Natural killer cell (primary cell): ENCODE results near the gene COL5A1. TPM values are rescaled to one million over a fixed set of nuclear protein-coding genes. Genes with fewer than 3 reads are reported as not detected.

Source experiments
- ATAC-seq, 3 donors: fragments of 150-1000 bp in 2 of 3; fragments of 200-7000 bp in 1 of 3; cut with Tn5 transposase; 1 replicate in 1 of 3; 2 replicates in 2 of 3; pipeline ENCODE4 v1.10.0; 2021; ENCODE audit warnings: mild to moderate bottlenecking in 2 of 3, moderate library complexity in 2 of 3
- DNase-seq, 2 donors: peaks; one replicate each; pipeline versions ENCODE4 v3.0.0 to v3.0.0-alpha.2; 2013 to 2021; ENCODE audit warnings: mixed read lengths in 1 of 2
- H3K27ac ChIP-seq: one replicate; pipeline ENCODE4 v1.5.1; 2013; ENCODE audit warnings: mild to moderate bottlenecking, low read length
- H3K27me3 ChIP-seq: one replicate; pipeline ENCODE4 v1.6.1; 2013; ENCODE audit warnings: low read length; ENCODE audit not compliant: control insufficient read depth, insufficient read depth
- H3K36me3 ChIP-seq: one replicate; pipeline ENCODE4 v1.6.1; 2013; ENCODE audit warnings: low read length; ENCODE audit not compliant: control insufficient read depth, insufficient read depth
- H3K4me1 ChIP-seq: one replicate; pipeline ENCODE4 v1.6.1; 2013; ENCODE audit warnings: low read length; ENCODE audit not compliant: control insufficient read depth, insufficient read depth
- H3K4me3 ChIP-seq: one replicate; pipeline ENCODE4 v1.5.1; 2013; ENCODE audit warnings: low read length
- H3K9me3 ChIP-seq: one replicate; pipeline ENCODE4 v1.6.1; 2013; ENCODE audit warnings: low read length; ENCODE audit not compliant: control insufficient read depth, insufficient read depth
- H3K27ac Mint-ChIP-seq, 2 donors: one replicate each; pipeline ENCODE4 v1.8.0; 2022; ENCODE audit warnings: mild to moderate bottlenecking in 2 of 2, mixed read lengths in 2 of 2, moderate library complexity in 1 of 2
- H3K27me3 Mint-ChIP-seq, 2 donors: one replicate each; pipeline ENCODE4 v1.8.0; 2022; ENCODE audit warnings: low read depth in 2 of 2, mixed read lengths in 2 of 2
- H3K36me3 Mint-ChIP-seq: one replicate; pipeline ENCODE4 v1.8.0; 2022; ENCODE audit warnings: mixed read lengths
- H3K4me1 Mint-ChIP-seq, 2 donors: one replicate each; pipeline ENCODE4 v1.8.0; 2022; ENCODE audit warnings: mixed read lengths in 2 of 2
- H3K4me3 Mint-ChIP-seq: one replicate; pipeline ENCODE4 v1.8.0; 2022; ENCODE audit warnings: mild to moderate bottlenecking, moderate library complexity, mixed read lengths
- H3K9me3 Mint-ChIP-seq, 2 donors: one replicate each; pipeline ENCODE4 v1.8.0; 2022; ENCODE audit warnings: mixed read lengths in 2 of 2
- WGBS: methylation state at CpG from one replicate; pipeline ENCODE4 v1.1.7; 2013; ENCODE audit warnings: missing lambda C conversion rate; ENCODE audit not compliant: insufficient coverage; 5-methylcytosine and 5-hydroxymethylcytosine counted together
- intact Hi-C: fragments of 100-400 bp; cut with micrococcal nuclease; formaldehyde crosslinking; loops from one replicate; pipeline ENCODE4 v1.14.2; 2022
- total RNA-seq, 4 donors: library from RNA; stranded (reverse); fragments of 120-200 nt in 1 of 4; gene quantifications; one replicate each; pipeline versions ENCODE4 v1.2.3 to v1.2.4, GENCODE V29; 2013 to 2022
- TF ChIP-seq, protein P1 (sequence below): fragments of 200-600 bp; IDR thresholded peaks from one replicate; pipeline ENCODE4 v1.8.0; 2022; ENCODE audit warnings: antibody characterized with exemption

The COL5A1 gene
- total RNA-seq, 3 donors from 2014 or later (not counting 1 experiment from before 2014, with no cell fraction given), result 0.11 to 0.28 (median 0.23) TPM

DNA sequence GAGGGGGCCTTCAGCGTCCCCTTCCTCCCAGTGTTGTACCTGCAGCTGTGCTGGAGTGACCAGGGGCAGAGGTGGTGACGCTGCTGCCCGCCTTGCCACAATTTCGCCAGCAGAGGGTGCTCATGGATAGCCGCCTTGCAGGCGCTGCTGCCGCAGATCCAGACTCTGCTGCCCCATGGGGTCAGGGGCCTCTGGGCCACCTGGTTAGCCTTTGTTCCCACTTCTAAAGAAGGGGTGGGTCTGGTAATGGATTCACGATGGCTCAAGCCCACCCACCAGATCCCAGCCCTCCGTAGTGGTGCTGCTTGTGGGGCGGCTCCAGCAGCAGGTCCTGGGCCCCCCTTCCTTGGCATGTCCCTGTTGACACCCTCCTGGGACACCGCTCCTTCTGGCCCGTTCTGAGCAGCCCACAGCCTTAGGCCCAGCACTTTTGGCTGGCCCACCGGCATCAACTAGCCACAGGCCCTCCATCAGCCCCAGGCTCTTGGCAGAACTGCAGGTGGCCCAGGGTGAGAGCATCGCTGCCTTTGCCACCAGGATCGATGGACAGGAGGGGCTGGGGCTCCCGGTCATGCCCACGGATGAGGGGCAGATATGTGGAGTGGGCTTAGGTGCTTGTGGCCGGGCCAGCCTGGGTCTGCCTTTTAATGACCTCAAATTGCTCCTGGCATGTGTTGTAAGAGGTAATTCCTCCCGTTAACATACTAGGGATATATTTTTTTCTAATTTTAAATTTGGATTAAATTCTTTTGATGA is 57.2 kb downstream of the COL5A1 start:
- no peaks in the 10 kb centered on the region for H3K4me1 ChIP-seq
- TF ChIP-seq, protein P1, sequence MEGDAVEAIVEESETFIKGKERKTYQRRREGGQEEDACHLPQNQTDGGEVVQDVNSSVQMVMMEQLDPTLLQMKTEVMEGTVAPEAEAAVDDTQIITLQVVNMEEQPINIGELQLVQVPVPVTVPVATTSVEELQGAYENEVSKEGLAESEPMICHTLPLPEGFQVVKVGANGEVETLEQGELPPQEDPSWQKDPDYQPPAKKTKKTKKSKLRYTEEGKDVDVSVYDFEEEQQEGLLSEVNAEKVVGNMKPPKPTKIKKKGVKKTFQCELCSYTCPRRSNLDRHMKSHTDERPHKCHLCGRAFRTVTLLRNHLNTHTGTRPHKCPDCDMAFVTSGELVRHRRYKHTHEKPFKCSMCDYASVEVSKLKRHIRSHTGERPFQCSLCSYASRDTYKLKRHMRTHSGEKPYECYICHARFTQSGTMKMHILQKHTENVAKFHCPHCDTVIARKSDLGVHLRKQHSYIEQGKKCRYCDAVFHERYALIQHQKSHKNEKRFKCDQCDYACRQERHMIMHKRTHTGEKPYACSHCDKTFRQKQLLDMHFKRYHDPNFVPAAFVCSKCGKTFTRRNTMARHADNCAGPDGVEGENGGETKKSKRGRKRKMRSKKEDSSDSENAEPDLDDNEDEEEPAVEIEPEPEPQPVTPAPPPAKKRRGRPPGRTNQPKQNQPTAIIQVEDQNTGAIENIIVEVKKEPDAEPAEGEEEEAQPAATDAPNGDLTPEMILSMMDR, result peak; percentile 69
- Mint-ChIP-seq H3K27me3 (no peaks in the 10 kb centered on the region), H3K27ac (no peak overlapping the region), H3K4me1 (no peaks in the 10 kb centered on the region), H3K4me3 (no peak overlapping the region), H3K9me3 (no peaks in the 10 kb centered on the region), H3K36me3 (no peaks in the 10 kb centered on the region)
- H3K4me3 ChIP-seq, result no peak overlapping the region
- no peaks in the 10 kb centered on the region for H3K36me3 ChIP-seq
- peak; percentile 44 to 53 for DNase-seq
- no peaks in the 10 kb centered on the region for H3K9me3 ChIP-seq
- H3K27me3 ChIP-seq, result no peaks in the 10 kb centered on the region
- ATAC-seq, result peak in 2 of 3 donors; percentile 46 to 80
- 46% methylated on average over 18 of the region's 19 CpGs for WGBS
- no peak overlapping the region for H3K27ac ChIP-seq
- intact Hi-C loops, result loop anchor here (5.0 kb wide), 1 partner anchor 714 kb away; no protein-coding TSS in a partner anchor

DNA sequence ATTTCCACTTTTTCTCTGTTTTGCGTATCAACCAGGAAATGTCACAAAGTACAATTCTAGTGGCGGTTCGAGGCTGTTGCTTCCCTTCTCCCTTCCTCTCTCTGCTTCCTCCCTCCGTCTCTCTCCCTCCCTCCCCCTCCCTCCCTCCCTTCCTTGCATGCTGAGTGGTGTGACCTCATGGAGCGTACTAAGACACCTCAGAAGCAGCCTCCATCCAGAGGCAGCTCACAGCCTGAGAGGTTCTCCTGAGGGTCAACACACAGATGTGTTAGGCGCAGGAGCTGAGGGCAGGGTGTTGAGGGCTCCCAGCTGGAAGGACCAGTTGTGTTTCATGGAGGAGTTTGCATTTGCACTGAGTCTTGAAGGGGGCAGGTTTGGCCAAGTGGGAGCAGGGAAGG is 57.7 kb downstream of the COL5A1 start:
- TF ChIP-seq, protein P1, result no peak

DNA sequence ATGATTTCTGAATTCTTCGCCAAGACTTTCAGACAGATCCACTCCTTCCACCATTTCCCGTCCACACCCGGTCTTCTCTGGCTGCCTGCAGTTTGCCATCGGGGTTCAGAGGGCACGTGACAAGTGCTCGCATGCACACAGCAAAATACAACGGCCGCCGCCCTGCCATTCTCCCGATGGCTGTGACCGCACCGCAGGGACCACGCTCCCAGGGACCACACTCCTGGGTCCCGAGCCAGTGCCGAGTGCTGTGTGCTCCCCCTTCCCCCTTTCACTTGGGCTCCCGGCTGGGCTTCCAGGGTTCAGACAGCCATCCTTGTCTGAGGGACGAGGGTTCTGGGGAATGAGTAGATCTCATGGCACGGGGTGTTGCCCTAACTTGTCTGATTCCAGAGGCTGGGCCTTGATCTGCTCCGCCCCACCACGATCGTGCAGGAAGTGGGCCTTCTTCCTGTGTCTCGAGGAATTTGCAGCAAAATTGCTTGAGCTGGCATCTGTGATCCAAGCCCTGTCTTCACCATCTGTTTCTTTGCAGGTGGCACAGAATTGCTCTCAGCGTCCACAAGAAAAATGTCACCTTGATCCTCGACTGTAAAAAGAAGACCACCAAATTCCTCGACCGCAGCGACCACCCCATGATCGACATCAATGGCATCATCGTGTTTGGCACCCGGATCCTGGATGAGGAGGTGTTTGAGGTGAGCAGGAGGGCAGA is 59.2 kb downstream of the COL5A1 start:
- no peak for ATAC-seq
- intact Hi-C loops, result no loop called here
- DNase-seq, result no peak

More for the DNA sequence above, 57.7 kb downstream of the COL5A1 start:
- Mint-ChIP-seq H3K36me3 (no peaks in the 10 kb centered on the region), H3K4me3 (no peak overlapping the region), H3K4me1 (no peaks in the 10 kb centered on the region), H3K9me3 (no peaks in the 10 kb centered on the region), H3K27me3 (no peaks in the 10 kb centered on the region), H3K27ac (no peak overlapping the region)
- Histone ChIP-seq H3K27ac (no peak overlapping the region), H3K27me3 (no peaks in the 10 kb centered on the region), H3K9me3 (no peaks in the 10 kb centered on the region), H3K4me3 (no peak overlapping the region), H3K36me3 (no peaks in the 10 kb centered on the region), H3K4me1 (no peaks in the 10 kb centered on the region)
- intact Hi-C loops, result loop anchor here (5.0 kb wide), 1 partner anchor 713 kb away; no protein-coding TSS in a partner anchor
- 72% methylated on average over 6 of the region's 6 CpGs for WGBS
- no peak for ATAC-seq
- DNase-seq, result no peak

More for the DNA sequence above, 59.2 kb downstream of the COL5A1 start:
- no peak overlapping the region for H3K27ac ChIP-seq
- H3K27me3 ChIP-seq, result no peaks in the 10 kb centered on the region
- 83% methylated on average over 30 of the region's 30 CpGs for WGBS
- Mint-ChIP-seq H3K36me3 (no peaks in the 10 kb centered on the region), H3K27me3 (no peaks in the 10 kb centered on the region), H3K4me3 (no peak overlapping the region), H3K27ac (no peak overlapping the region), H3K4me1 (no peaks in the 10 kb centered on the region), H3K9me3 (no peaks in the 10 kb centered on the region)
- no peaks in the 10 kb centered on the region for H3K9me3 ChIP-seq
- TF ChIP-seq, protein P1, result no peak
- H3K4me3 ChIP-seq, result no peak overlapping the region
- no peaks in the 10 kb centered on the region for H3K4me1 ChIP-seq
- H3K36me3 ChIP-seq, result no peaks in the 10 kb centered on the region
